GM12873 (cell line): ENCODE data around the gene AKR1E2.

Experiments
- TF ChIP-seq, protein P1 (sequence below): IDR thresholded peaks from 2 replicates; pipeline ENCODE4 v1.5.1; 2012; ENCODE audit warnings: low read depth, mild to moderate bottlenecking, moderate library complexity, low read length, control low read depth; ENCODE audit not compliant: insufficient read depth; ENCODE audit errors: missing control alignments

AKR1E2 gene

DNA sequence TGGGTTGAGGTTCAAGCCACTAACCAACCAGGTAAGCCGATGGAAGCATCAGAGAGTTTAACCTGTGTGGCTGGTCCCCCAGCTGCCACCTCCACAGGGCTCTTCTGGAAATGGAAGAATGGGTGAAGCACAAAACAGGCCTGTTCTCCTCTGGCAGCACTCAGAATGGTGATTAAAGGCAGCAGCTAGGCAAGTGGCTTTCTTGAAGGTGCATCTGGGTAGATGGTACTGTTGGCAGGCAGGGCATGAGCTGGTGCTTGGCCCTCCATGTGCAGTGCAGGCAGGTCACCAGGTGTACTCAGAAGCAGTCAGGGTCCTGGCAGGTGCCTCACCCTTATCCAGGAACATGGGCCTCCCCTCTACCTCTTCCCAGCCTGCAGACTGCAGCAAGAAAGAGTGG lies 11.5 kb downstream of the AKR1E2 start:
- TF ChIP-seq, protein P1, sequence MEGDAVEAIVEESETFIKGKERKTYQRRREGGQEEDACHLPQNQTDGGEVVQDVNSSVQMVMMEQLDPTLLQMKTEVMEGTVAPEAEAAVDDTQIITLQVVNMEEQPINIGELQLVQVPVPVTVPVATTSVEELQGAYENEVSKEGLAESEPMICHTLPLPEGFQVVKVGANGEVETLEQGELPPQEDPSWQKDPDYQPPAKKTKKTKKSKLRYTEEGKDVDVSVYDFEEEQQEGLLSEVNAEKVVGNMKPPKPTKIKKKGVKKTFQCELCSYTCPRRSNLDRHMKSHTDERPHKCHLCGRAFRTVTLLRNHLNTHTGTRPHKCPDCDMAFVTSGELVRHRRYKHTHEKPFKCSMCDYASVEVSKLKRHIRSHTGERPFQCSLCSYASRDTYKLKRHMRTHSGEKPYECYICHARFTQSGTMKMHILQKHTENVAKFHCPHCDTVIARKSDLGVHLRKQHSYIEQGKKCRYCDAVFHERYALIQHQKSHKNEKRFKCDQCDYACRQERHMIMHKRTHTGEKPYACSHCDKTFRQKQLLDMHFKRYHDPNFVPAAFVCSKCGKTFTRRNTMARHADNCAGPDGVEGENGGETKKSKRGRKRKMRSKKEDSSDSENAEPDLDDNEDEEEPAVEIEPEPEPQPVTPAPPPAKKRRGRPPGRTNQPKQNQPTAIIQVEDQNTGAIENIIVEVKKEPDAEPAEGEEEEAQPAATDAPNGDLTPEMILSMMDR = no peak

DNA sequence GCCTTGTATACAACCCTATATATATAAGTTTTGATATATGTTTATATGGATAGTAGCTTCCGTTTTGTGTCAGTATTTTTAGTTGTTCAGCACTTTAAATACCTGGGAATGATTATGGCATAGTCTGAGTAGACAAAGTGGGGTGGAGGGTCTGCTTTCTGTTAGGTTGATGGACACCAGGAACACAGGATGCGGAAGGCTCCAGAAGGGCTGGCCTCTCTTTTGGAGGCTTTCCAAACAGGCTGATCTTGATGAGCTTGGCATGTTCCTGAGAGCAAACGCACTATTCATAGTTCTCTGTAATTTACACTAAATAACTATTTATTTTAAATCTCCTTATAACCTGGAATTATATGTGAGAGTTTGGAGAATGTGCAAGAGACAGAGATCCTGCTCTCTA lies 12.7 kb downstream of the AKR1E2 start:
- TF ChIP-seq, protein P1 = no peak

DNA sequence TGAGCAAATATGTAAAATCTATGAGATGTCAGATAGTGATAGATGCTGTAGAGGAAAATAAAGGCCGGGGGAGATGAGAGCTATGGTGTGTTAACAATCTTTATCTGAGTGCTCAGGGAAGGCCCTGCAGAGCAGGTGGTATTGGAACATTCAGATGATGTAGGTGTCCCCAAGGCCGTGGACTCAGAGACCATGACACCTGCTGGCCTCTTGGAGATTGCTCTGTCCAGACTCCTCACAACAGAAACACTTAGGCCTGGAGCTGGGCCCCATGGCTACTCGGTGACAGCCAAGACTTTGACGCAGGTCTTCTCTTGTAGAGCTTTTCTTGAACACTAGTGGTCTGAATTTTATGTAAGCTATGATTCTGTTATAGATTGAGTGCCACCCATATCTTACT lies 13.3 kb downstream of the AKR1E2 start:
- TF ChIP-seq, protein P1 = no peak

DNA sequence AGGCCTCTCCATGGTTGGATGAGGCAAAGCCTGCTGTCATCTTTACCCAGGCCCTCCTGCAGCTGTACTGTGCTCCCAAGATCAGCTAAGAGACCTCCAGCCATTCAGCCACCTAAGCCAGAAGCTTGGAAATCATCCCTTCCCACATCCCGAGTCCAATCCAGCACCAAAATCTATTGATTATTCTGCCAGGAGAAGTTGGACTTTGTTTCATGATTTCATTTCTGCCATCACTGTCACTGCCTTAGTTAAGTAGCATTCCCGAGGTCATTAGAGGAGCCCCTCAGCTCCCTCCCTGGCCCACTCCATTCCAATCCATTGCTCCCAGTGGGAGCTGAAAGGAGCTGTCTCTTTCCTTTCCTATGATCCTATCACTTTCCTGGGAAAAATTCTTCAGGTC lies 14.1 kb downstream of the AKR1E2 start:
- TF ChIP-seq, protein P1 = no peak

DNA sequence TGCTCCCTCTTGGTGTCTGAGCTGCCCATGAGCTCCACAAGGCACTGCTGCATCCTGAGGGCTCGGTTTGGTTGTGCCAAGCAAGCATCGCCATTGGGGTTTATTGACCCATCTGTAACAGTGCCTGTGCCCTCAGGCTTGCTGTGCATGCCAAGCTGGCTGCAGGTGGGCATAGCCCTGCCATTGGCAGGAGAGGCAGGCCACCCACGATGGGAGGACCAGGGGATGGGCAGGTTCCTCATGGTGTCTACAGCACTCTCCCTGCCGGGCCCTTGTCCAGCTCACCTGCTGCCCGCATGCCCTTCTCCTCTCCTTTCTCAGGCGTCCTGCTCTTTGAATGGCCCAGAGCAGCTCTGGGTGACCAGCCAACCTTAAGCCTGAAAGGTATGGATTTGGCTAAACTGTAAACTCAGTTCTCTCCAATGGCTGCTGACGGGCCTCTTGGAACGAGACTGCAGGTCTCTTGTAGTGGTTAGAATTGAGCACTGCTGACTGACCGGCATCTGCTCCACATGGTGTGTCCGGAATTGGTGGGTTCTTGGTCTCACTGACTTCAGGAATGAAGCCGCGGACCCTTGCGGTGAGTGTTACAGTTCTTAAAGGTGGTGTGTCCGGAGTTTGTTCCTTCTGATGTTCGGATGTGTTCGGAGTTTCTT lies 17.6 kb downstream of the AKR1E2 start:
- TF ChIP-seq, protein P1 = no peak

DNA sequence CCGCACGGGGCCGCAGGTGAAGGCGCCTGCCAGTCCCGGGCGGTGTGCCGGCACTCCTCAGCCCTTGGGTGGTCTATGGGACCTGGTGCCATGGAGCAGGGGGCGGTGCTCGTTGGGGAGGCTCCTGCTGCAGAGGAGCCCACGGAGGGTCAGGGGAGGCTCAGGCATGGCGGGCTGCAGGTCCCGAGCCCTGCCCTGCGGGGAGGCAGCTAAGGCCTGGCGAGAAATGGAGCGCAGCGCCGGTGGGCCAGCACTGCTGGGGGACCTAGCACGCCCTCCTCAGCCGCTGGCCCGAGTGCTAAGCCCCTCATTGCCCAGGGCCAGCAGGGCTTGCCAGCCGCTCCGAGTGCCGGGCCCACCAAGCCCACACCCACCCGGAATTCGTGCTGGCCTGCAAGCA lies 18.9 kb downstream of the AKR1E2 start:
- TF ChIP-seq, protein P1 = no peak

DNA sequence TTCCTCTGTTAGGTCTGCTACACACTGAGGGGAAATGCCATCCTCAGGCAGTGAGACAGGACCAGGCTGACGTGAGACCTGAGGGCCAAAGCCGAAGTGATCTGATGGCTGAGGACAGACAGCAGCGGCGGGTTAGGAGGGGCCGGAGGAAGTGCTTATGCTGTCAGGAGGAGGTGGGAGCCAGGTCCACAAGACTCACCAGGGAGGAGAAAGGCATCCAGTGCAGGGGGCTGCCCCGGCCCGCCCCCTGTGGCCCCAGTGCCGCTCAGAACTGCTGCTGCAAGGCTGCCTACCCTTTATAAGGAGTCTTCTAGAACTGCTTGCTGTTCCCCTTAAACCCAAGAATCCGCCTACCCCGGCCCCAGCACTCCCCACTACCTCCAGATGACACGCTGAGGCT lies 19.8 kb downstream of the AKR1E2 start:
- TF ChIP-seq, protein P1 = no peak
